GM21515 (cell line): ENCODE results near the gene ZBTB32.

ENCODE experiments used
- ATAC-seq: cut with Tn5 transposase; IDR thresholded peaks from one replicate; pipeline ENCODE4 v1.9.1; 2021; ENCODE audit not compliant: unreplicated experiment

The ZBTB32 gene

DNA sequence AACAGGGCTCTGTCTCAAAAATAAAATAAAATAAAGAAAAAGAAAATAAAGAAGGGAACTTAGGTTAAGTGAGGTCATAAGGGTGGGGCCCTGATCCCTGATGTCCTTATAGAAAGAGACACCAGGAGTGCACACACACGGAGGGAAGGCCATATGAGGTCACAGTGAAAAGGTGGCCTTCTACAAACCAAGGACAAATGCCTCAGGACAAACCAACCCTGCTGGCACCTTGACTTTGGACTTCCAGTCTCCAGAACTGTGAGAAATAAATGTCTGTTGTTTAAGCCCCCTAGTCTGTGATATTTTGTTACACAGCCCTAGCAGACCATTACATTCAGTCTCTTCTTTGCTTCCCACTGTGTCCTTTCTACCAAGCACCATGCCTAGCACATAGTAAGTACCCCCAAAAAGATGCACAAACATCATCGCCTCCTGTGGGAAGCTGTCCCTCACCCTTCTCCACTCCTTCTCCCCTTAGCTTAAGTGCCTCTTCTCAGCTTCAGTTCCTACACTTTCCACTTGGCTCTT, 8.4 kb upstream of the ZBTB32 start:
- ATAC-seq, result no peak

GRCh38 chr19:35696835-35697234, 7.5 kb upstream of the ZBTB32 start:
- no peak for ATAC-seq

GRCh38 chr19:35702223-35703012, 1.9 kb upstream of the ZBTB32 start:
- ATAC-seq, result peak; percentile 90

DNA sequence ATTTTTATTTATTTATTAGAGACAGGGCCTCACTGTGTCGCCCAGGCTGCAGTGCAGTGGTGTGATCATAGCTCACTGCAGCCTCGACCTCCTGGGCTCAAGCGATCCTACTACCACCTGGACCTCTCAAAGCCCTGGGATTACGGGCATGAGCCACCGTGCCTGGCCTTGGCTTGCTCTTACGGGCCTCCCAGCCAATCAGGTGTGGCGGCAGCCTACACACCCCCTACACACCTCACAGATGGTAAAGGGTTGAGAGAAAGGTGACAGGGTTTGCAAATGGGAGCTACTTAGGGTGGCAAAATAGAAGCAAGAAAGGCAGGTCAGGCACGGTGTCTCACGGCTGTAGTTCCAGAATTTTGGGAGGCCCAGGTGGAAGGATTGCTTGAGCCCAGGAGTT, 1.0 kb upstream of the ZBTB32 start:
- no peak for ATAC-seq

DNA sequence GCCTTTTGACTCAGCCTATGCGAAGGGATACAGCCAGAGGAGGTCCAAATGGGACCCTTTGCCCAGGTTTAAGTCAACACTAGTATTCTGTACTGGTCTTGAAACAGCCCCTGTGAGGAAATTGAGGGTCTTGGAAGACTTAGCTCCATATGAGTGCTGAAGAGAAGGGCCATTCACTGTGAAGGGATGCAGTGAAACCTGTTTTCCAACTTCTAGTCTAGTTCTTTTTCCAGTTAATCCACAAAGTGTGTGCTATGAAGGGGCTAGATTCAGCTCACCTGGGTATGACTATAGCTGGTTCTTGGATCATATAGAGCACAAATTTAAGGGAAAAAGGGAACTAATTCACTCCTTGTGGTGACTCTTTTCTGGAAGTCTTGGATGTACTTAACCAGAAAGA, 4.0 kb downstream of the ZBTB32 start:
- ATAC-seq, result no peak

- no peak for ATAC-seq
Measured at GRCh38 chr19:35710784-35711723, 6.7 kb downstream of the ZBTB32 start.

DNA sequence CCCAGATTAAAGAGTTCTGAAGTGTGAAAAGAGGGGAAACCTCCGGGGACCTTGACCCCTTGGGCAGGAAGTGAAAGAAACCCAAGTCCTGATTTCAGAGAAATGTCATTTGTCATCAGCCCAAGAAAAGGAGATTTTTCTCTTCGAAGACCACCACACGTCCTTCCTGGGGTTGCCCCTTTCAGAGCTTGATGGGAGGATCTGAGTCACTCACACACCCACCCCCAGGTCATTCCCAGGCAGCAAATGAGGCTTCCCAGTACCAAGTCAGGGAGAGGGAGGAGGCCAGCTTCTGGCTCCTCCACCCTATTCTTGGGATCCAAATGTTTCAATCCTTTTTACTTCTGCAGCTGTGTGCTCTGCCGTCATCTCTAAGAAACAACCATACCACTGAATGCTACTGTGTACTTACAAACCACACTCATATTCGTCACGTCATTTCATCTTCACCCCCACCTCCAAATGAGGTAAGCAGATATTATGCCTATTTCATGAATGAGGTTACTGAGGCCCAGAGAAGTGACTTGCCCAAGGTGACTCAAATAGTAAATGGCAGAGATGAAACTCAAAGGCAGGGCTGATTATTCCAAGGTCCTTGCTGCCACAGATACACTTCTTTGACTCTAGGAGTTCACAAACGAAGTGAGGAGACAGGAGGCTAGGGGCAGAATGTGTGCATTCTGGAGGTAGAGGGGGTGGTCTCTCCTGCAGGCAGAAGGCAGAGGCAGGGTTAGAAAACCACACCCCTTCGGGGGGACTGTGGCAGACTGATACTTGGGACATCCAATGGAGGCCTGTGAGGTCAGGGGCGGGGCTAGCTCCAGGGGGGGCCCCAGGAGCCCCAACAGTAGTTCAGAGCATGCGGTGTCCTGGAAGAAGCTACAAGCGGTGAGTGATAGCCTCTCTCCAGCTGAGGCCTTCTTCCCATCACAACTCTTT, 8.5 kb downstream of the ZBTB32 start:
- ATAC-seq, result peak; percentile 19

GRCh38 chr19:35713506-35713850, 9.1 kb downstream of the ZBTB32 start:
- no peak for ATAC-seq

DNA sequence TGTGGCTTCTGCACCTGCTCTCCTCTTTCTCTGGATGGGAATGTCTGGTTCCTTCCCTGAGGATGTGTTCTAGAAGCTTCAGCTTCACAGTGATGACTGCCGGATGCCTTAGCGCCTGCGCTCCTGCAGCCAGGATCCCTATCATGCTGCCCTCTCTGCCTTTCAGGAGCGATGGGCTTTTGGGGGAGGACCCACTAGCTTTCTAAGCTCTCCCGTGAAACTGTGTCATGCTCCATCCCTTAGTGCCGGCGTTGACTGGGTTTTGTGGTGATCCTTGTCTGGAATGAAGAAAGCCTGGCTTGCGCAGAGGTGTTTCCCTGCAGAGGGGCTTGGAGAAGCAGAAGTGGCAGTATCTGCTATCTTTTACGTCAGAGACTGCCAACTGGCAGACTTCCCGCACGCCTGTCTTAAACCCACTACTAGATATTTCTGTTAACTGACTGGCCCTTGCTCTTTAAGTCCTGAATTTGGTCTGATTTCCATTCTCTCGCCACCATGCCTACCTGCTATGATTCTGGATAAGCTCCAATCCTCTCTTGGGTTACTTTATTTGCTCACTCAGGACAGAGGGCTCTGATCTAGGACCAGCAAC, 9.6 kb downstream of the ZBTB32 start:
- no peak for ATAC-seq

GRCh38 chr19:35714601-35715354, 10.4 kb downstream of the ZBTB32 start:
- ATAC-seq, result no peak

DNA sequence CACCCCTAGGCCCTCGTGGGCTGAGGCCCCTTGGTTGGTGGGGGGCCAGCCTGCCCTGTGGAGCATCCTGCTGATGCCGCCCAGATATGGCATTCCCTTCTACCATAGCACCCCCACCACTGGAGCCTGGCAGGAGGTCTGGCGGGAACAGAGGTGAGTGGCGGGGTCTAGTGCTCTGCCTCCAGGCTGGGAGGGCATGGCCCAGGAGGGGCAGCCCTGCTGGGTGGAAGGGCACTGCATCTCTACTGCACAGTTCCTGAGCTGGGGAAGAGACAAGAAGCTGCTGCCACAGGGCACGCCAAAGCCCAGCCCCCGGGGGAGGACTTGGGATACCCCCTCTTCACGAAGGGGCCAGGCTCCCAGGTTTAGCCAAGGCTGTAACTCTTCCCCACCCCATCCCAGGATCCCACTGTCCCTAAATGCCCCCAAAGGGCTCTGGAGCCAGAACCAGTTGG, 11.0 kb downstream of the ZBTB32 start:
- no peak for ATAC-seq

- peak; percentile 0 for ATAC-seq
Measured at GRCh38 chr19:35715981-35716800, 11.8 kb downstream of the ZBTB32 start.

- peak; percentile 52 for ATAC-seq
Measured at GRCh38 chr19:35716801-35717664, 12.7 kb downstream of the ZBTB32 start.

DNA sequence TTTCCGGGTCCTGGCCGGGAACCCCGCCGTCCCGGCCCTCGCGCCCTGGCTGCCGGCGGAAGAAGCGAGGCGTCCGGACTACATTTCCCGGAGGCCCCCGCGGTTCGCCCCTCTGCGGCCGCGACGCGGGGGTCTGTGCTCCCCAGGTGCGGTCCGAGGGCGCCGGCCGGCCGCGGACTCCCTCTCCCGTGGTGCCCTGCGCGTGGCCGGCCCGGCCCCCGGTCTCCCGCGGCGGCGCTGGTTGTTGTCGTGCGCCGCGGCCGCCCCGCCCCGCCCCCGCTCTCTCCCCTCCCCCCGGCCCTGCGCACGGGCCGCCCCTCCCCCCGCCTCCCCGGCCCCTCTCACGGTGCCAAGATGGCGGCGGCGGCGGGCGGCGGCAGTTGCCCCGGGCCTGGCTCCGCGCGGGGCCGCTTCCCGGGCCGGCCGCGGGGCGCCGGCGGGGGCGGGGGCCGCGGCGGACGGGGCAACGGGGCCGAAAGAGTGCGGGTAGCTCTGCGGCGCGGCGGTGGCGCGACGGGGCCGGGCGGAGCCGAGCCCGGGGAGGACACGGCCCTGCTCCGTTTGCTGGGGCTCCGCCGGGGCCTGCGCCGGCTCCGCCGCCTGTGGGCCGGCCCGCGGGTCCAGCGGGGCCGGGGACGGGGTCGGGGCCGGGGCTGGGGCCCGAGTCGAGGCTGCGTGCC, 13.4 kb downstream of the ZBTB32 start, which contains the start of gene KMT2B:
Gene KMT2B, plus strand, starts transcription at position 339 of the 680 bp plus-strand sequence. Its CDS starts 16 bp downstream, at position 355.
- ATAC-seq, result peak; percentile 47

- no peak for ATAC-seq
Measured at GRCh38 chr19:35718345-35719041, 14.1 kb downstream of the ZBTB32 start.

GRCh38 chr19:35719402-35720162, 15.2 kb downstream of the ZBTB32 start:
- ATAC-seq, result no peak
